Activated T-cell treated with anti-CD3 and anti-CD28 coated beads for 24 hours (primary cell): ENCODE results near the gene FCHSD2.
"Not testable (repeated sequence)": the region's sequence is repeated elsewhere in the genome, so short reads cannot be mapped to it uniquely, and the experiment has no call there.

Experiments used
- DNase-seq: peaks from one replicate; pipeline ENCODE4 v3.0.0-alpha.2; 2020; ENCODE audit warnings: low read depth

FCHSD2 gene

GRCh38 chr11:73121692-73122091 lies 20.4 kb downstream of the FCHSD2 start:
- no peak for DNase-seq

DNA sequence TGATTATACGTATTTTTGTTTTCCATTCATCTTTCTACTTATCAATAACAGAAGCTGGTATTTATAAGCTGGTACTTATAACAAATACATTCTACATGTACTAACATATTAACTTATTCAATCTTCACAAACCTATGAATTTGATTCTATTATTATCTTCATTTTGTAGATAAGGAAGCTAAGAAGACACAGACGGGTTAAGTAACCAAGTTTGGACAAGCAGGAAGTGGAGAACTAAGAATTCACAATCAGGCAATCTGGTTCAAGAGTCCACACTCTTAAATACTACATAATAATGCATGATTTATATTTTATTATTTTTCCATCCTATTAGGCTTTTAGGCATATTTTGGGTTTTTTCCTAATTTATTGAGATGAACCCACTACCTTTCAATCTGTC lies 25.0 kb downstream of the FCHSD2 start:
- no peak for DNase-seq

GRCh38 chr11:73116636-73117035 lies 25.5 kb downstream of the FCHSD2 start:
- DNase-seq: no peak

DNA sequence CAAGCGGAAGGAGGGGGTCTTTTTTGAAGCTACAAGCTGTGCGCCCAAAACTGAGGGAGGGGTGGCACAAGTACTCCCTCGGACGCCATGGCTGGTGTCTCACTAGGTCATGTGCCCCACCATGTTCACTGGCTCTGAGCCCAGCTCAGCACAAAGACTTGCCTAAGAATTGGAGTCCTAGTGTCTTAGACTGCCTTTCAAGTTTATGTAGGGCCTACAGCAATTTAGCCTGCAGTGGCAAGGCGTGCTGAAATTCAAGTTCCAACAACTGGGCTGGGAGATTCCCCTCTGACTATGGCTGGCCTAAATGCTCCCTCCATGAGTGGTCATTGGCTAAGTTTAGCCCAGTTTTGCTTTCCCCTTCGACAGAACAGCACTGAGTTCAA lies 27.3 kb downstream of the FCHSD2 start:
- DNase-seq: no peak

- DNase-seq: no peak
These were observed 27.8 kb downstream of the FCHSD2 start for GRCh38 chr11:73114110-73114834.

- no peak for DNase-seq
These were observed 28.7 kb downstream of the FCHSD2 start for GRCh38 chr11:73113426-73113825.

DNA sequence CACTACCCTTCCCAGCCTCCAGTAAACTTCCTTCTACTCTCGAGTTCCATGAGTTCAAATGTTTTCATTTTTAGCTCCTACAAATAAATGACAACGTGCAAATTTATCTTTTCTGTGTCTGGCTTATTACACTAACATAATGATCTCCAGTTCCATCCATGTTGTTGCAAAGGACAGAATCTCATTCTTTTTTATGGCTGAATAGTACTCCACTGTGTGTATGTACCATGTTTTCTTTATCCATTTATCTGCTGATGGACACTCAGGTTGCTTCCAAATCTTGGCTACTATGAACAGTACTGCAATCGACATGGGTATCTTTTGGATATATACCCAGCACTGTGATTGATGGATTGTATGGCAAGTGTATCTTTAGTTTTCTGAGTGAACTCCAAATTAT lies 34.5 kb downstream of the FCHSD2 start:
- DNase-seq: no peak

DNA sequence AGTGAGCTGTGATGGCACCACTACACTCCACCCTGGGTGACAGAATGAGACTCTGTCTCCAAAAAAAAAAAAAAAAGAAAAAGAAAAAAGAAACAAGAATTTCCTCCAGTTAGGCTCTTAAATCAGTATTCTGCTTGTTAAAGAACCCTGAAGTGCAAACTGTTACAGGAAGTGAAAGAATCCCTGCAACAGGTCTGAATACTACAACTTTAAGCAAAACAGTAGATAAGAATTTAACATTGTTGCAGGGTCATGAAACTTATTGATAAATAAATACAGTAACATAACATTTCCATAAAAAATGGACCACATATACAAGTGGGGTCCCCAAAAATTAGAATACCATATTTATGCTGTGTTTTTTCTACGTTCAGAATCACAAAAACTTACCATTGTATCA lies 35.8 kb downstream of the FCHSD2 start:
- no peak for DNase-seq

GRCh38 chr11:73100578-73100977 lies 41.5 kb downstream of the FCHSD2 start:
- no peak for DNase-seq

DNA sequence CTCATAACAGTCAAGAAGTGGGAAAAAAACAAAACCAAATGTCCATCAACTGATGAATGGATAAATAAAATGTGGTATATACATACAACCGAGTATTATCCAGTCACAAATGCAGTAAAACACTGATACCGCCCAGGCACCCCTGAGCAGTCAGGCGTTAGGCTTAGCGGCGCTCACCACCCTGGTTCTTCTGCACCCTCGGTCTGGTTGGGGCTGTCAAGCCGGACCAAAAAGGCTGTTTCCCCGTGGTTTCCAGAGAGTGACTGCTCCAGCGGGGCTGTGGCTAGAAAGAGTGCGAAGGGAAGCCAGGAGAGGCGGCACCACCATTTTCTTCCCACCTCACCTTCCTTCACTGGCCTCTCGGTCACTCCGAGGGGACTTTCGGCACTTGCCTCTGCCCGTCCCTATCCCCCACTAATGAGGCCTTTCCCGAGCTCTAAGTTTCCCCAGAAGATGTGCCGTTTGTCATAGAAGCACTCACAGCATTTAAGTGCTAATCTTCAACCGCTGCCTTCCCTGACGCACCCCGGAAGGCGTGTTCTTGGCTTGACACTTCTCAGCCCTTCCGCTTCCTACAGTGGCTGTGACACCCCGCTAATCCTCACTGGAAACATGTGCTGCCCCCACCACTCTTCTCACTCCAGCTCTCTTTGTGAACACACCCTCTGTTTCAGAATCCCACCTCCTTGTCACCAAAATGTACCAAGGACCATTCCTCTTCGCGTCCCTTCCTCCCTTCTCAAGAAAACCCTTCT lies 42.4 kb downstream of the FCHSD2 start:
- DNase-seq: no peak

DNA sequence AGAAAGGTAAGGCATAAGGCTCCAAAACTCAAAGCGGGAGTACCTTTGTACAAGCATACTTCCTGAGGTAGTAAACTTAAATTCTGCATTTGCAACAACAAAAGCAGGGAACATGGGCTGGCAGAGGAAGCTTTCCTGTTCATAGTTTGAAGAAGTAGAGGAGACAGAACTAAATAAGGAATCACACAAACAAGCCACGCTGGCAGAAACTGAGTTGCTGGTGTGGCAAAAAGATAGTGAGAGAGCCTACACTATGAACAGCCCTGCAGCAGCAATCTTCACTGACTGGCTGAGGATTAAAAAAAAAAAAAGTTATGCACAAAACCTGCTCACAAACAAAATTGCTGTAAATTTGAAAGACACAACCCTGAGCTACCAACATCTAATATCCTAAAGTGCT lies 46.5 kb downstream of the FCHSD2 start:
- DNase-seq: no peak

GRCh38 chr11:73091521-73092305 lies 50.4 kb downstream of the FCHSD2 start:
- no peak for DNase-seq

- DNase-seq: no peak
These were observed 54.4 kb downstream of the FCHSD2 start for GRCh38 chr11:73087730-73088129.

GRCh38 chr11:73085189-73085875 lies 56.8 kb downstream of the FCHSD2 start:
- DNase-seq: no peak

DNA sequence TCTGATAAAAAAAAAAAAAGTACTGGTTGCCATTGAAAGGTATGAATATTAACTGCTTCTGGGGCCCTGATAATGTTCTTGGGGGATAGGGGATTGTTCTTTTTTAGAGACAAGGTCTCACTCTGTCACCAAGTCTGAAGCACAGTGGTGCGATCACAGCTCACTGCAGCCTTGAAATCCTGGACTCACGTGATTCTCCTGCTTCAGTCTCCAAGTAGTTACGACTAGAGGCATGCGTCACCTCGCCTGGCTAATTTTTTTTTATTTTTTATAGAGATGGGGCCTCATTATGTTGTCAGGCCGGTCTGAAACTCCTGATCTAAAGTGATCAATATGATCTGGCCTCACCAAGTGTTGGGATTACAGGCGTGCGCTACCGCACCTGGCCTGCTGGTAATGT lies 63.5 kb downstream of the FCHSD2 start:
- DNase-seq: no peak

DNA sequence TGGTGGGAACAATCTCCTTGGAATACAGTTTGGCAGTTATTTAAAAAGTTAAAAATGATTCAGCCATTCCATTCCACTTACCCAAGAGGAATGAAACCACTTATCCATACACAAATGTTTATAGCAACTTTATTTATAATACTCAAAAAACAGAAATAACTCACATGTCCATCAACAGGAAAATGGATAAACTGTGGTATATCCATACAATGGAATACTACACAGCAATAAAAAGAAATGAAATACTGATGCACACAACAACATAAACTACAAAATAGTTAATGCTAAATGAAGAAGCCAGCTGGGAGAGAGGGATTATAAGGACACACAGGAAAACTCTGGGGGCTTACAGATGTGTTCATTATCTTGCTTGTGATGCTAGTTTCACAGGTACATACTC lies 64.7 kb downstream of the FCHSD2 start:
- DNase-seq: no peak

DNA sequence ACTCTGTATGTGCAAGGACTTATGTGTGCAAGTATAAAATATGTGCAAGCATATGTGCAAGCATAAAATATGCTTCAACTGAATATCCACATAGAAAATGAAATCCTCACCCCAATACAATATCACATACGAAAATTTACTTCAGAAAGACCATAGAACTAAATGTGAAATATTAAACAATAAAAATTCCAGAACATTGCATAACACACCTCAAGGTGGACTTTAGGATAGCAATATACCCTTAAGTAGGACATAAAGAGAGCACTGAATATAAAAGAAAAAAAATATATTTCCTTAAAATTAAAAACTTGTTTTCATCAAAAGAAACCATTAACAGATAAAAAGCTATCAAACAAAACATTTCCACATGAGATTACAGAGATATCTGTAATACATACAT lies 67.8 kb downstream of the FCHSD2 start:
- DNase-seq: no peak

DNA sequence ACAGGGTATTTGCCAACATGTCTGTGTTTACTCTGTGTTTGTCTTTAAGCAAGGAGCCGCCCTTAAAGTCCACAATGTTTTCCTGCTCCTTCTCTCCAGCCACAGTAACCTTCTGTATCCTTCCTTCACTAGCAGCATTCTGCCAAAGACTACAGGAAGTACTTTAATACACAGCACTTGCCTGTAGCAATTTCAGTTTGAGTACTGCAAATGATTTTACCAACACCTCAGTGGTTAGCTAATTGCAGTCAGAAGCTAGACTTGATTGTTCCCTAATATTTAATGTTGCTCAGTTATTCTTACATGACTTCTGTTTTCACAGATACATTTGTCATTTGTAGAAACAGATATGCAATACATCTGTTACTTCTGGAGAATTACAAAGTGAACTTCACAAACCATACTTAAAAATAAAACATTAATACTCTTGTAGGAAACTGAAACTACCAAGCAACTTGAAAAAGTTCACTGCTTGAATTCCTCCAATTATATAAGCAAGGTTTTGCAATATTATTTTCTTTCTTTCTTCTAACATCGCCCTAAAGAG lies 69.1 kb downstream of the FCHSD2 start:
- no peak for DNase-seq

- DNase-seq: no peak
These were observed 71.5 kb downstream of the FCHSD2 start for GRCh38 chr11:73070653-73071052.

- DNase-seq: not testable (repeated sequence)
These were observed 80.2 kb downstream of the FCHSD2 start for GRCh38 chr11:73061857-73062424.

DNA sequence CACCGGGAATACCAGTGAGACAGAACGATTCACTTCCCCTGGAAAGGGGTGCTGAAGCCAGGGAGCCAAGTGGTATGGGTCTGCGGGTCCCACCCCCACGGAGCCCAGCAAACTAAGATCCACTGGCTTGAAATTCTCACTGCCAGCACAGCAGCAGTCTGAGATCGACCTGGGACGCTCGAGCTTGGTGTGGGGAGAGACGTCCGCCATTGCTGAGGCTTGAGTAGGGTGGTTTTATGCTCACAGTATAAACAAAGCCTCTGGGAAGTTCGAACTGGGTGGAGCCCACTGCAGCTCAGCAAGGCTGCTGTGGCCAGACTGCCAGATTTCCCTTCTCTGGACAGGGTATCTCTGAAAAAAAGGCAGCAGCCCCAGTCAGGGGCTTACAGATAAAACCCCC lies 80.7 kb downstream of the FCHSD2 start:
- DNase-seq: not testable (repeated sequence)

- DNase-seq: no peak
These were observed 82.2 kb downstream of the FCHSD2 start for GRCh38 chr11:73059915-73060314.
